ENCODE data around the gene STAG3. TPM values are rescaled to one million over a fixed set of nuclear protein-coding genes. Genes with fewer than 3 reads are reported as not detected.
"Not testable (repeated sequence)": the region's sequence is repeated elsewhere in the genome, so short reads cannot be mapped to it uniquely, and the experiment has no call there.

Gene STAG3
- total RNA-seq, 1 experiment from 2014 or later = 5.2 TPM

GRCh38 chr7:100222445-100223132 is 44.9 kb downstream of the STAG3 start:
- no peak for ATAC-seq
- Mint-ChIP-seq H3K36me3 (peaks cover 5% of the 10 kb centered on the region; the same call in 1 of the 2 replicates), H3K4me3 (no peak overlapping the region), H3K27me3 (ENCODE audit: low read depth) (no peaks in the 10 kb centered on the region), H3K4me1 (no peaks in the 10 kb centered on the region), H3K27ac (no peak overlapping the region), H3K9me3 (no peaks in the 10 kb centered on the region)
- DNase-seq (ENCODE audit: low spot score) = no peak
- ChIA-PET CTCF (interaction anchor here (1.8 kb wide), 1 partner anchor 90 kb away, joined by 3 read pairs; no protein-coding TSS in a partner anchor), POLR2A (no interaction called here)
- no peak for TF ChIP-seq FOXP1 (CRISPR knock-in tag; IDR thresholded peaks at IDR 0.05; ENCODE audit: borderline replicate concordance)
- TF ChIP-seq E2F4 (CRISPR knock-in tag; IDR thresholded peaks at IDR 0.05; ENCODE audit: borderline replicate concordance, low read depth) = no peak
- TF ChIP-seq ZNF425 (CRISPR knock-in tag; conservative IDR thresholded peaks at IDR 0.05) = no peak
- no peak for TF ChIP-seq TP53 (CRISPR knock-in tag; IDR thresholded peaks at IDR 0.05)
- no peak for TF ChIP-seq TEAD1 (CRISPR knock-in tag; IDR thresholded peaks at IDR 0.05)

DNA sequence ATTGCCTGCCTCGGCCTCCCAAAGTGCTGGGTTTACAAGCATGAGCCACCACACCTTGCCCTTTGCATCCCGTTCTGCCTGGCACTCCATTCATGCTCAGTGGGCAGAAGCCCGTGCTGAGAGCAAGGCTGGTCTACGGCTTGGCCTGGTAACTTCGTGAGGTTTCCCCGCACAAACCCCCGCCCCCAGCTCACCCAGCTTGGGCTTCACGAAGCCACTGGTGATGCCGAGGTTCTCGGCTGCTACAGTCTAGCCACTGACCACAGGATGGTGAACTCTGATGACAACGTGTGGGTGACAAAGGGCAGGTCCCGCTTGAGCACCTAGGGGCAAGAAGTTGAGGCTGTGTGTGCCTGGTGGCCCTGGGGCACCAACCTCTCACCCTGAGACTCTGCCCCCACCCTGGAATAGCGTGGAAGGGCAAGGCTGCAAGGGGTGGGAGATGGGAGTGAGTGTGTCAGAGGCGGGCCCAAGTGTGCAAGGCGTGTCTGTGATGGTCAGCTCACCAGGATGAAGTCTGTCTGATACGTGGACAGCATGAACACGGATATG is 45.7 kb downstream of the STAG3 start:
- CTCF ChIA-PET = interaction anchor here (0.7 to 1.8 kb wide), 2 partner anchors 91 to 969 kb away, joined by 3 read pairs; no protein-coding TSS in a partner anchor
- DNase-seq (ENCODE audit: low spot score); H3K4me3 Mint-ChIP-seq; POLR2A ChIA-PET; H3K9me3 Mint-ChIP-seq; H3K4me1 Mint-ChIP-seq; ATAC-seq; H3K27ac Mint-ChIP-seq; H3K27me3 Mint-ChIP-seq (ENCODE audit: low read depth); H3K36me3 Mint-ChIP-seq: not testable (repeated sequence)

GRCh38 chr7:100224891-100225290 is 47.2 kb downstream of the STAG3 start:
- DNase-seq (ENCODE audit: low spot score); H3K36me3 Mint-ChIP-seq; H3K4me3 Mint-ChIP-seq; H3K9me3 Mint-ChIP-seq; ATAC-seq; CTCF ChIA-PET; H3K4me1 Mint-ChIP-seq; H3K27ac Mint-ChIP-seq; H3K27me3 Mint-ChIP-seq (ENCODE audit: low read depth); POLR2A ChIA-PET: not testable (repeated sequence)

GRCh38 chr7:100234660-100235317 is 57.1 kb downstream of the STAG3 start:
- Mint-ChIP-seq H3K36me3 (peaks cover 12% of the 10 kb centered on the region), H3K27ac (0 out of 2 replicates have a peak overlapping the region, but pooled peaks have one; percentile 68)
- ATAC-seq; H3K27me3 Mint-ChIP-seq (ENCODE audit: low read depth); H3K9me3 Mint-ChIP-seq; H3K4me1 Mint-ChIP-seq; H3K4me3 Mint-ChIP-seq; POLR2A ChIA-PET; DNase-seq (ENCODE audit: low spot score): not testable (repeated sequence)
- CTCF ChIA-PET = interaction anchor here (0.9 kb wide), 1 partner anchor 102 kb away, joined by 3 read pairs; no protein-coding TSS in a partner anchor

DNA sequence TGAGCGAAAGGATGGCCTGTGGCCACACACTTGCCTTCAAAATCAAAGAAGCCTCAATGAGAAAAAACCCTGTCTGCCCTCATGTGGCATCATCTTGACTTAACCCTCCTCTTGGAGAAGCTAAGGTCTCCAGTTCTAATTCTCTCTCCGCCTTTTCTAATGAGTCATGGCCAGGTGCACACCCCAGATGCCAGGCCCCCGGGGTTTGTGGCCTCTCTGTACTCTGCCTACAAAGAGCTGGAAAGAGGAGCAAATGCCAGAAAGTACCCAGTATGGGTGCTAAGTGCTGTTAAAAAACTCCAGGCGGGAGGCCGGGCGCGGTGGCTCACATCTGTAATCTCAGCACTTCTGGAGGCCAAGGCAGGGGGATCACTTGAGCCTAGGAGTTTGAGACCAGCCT is 62.3 kb downstream of the STAG3 start:
- CTCF ChIA-PET; ATAC-seq; H3K36me3 Mint-ChIP-seq; H3K9me3 Mint-ChIP-seq; DNase-seq (ENCODE audit: low spot score); H3K4me3 Mint-ChIP-seq; POLR2A ChIA-PET; H3K27ac Mint-ChIP-seq; H3K27me3 Mint-ChIP-seq (ENCODE audit: low read depth): not testable (repeated sequence)
- peaks cover 21% of the 10 kb centered on the region for H3K4me1 Mint-ChIP-seq

DNA sequence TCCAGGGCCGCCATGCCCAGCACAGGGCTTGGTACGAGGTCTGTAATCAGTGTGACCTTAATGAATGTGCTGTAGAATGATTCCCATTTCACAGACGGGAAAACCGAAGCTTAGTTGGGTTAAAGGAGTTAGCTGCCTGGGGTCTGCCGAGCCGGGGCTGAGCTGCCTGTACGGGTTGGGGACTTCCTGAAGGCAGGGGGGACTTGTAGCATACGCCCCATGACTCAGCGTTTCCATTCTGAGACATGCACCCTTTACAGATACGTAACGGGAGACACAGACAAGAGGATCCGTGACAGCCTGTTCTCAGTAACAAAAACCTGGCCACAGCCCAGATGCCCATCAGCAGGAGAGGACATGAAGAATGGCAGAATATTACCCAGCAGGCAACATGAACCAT is 65.7 kb downstream of the STAG3 start:
- ChIA-PET CTCF (interaction anchor here (0.7 kb wide), 1 partner anchor 30 kb away, joined by 3 read pairs; no protein-coding TSS in a partner anchor), POLR2A (interaction anchor here (0.7 kb wide), 1 partner anchor 423 kb away, joined by 3 read pairs; no protein-coding TSS in a partner anchor)
- not testable (repeated sequence) for ATAC-seq; DNase-seq (ENCODE audit: low spot score); H3K27me3 Mint-ChIP-seq (ENCODE audit: low read depth); H3K4me3 Mint-ChIP-seq; H3K36me3 Mint-ChIP-seq; H3K9me3 Mint-ChIP-seq
- peak overlapping the region; percentile 86 for H3K27ac Mint-ChIP-seq
- H3K4me1 Mint-ChIP-seq = peaks cover 52% of the 10 kb centered on the region

GRCh38 chr7:100244988-100245605 is 67.4 kb downstream of the STAG3 start:
- peak overlapping the region; percentile 98 for H3K27ac Mint-ChIP-seq
- CTCF ChIA-PET; H3K4me3 Mint-ChIP-seq; H3K27me3 Mint-ChIP-seq (ENCODE audit: low read depth); ATAC-seq; H3K9me3 Mint-ChIP-seq; DNase-seq (ENCODE audit: low spot score); H3K36me3 Mint-ChIP-seq; POLR2A ChIA-PET: not testable (repeated sequence)
- peaks cover 57% of the 10 kb centered on the region for H3K4me1 Mint-ChIP-seq

DNA sequence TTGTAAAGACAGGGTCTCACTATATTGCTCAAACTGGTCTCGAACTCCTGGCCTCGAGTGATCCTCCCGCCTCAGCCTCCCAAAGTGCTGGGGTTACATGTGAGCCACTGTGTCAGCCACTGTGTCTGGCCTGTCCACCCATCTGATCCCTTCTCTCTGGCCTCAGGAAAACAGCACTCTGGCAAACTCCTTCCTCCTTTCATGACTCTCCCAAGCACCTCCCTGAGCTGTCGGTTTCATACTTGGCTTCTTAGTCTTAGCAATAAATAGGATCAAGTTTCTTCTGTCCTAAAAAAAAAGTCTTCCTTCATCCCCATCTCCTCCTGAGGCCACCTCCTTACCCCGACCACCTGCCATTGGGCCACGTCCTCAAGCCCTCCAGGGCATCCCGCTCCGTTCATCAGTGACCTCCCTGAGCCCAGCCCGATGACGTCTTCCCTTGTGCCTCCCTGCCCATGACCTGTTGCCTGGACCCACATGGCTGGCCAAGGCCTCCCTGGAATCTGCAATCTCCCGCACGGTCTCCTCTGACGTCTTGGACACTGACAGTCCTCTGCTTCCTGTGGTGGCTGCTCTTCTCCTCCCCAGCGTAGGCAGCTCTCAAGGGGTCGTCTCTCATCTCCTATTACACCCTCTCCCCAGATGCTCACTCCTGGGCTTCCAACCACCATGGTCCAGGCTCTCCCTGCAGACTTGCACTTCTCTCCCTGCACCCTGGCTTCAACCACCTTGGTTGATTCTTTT is 68.6 kb downstream of the STAG3 start:
- not testable (repeated sequence) for H3K36me3 Mint-ChIP-seq; DNase-seq (ENCODE audit: low spot score); H3K9me3 Mint-ChIP-seq; H3K27me3 Mint-ChIP-seq (ENCODE audit: low read depth); H3K4me3 Mint-ChIP-seq; ATAC-seq
- H3K4me1 Mint-ChIP-seq = peaks cover 57% of the 10 kb centered on the region
- POLR2A ChIA-PET = interaction anchor here (0.7 kb wide), 1 partner anchor 235 kb away, joined by 4 read pairs; no protein-coding TSS in a partner anchor
- peak overlapping the region; percentile 96 for H3K27ac Mint-ChIP-seq
- CTCF ChIA-PET = interaction anchor here (0.6 to 1.9 kb wide), 3 partner anchors 43 to 780 kb away, joined by 4 to 8 read pairs (median 7); no protein-coding TSS in a partner anchor
